Measurements from ENCODE around the gene SFXN1.

DNA sequence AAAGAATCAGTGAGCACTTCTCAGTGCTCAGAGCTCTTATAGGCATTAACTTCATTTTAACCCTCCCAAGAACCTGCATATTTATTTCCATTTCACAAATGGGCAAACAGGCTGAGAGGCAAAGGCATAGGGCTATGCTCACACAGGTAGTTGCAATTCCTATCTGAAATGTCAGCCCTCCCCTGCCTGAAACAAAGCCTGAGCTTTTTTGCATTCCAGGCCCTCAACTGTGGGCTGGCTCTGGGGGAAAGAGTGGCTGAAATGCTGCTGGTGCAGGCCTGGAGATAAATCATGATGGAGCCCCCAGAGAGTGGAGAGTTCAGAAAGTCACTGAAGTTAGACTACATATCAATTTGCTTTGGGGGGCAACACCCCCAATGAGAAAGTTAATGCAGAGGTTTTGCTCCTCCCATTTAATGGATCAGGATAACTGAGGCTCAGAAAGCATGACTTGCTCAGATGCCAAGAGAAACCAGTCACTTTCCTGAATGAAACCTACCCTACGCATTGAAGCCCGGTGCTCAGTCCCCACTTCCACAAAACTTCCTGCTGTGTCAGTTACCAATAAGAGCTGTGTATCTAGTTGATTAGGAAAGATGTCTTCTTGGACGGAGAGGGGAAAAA lies 40.0 kb upstream of the SFXN1 start:
- TF ChIP-seq, protein P1, sequence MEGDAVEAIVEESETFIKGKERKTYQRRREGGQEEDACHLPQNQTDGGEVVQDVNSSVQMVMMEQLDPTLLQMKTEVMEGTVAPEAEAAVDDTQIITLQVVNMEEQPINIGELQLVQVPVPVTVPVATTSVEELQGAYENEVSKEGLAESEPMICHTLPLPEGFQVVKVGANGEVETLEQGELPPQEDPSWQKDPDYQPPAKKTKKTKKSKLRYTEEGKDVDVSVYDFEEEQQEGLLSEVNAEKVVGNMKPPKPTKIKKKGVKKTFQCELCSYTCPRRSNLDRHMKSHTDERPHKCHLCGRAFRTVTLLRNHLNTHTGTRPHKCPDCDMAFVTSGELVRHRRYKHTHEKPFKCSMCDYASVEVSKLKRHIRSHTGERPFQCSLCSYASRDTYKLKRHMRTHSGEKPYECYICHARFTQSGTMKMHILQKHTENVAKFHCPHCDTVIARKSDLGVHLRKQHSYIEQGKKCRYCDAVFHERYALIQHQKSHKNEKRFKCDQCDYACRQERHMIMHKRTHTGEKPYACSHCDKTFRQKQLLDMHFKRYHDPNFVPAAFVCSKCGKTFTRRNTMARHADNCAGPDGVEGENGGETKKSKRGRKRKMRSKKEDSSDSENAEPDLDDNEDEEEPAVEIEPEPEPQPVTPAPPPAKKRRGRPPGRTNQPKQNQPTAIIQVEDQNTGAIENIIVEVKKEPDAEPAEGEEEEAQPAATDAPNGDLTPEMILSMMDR (conservative IDR thresholded peaks at IDR 0.05; ENCODE audit: low read length) = no peak
- TF ChIP-seq EZH2phosphoT487 (IDR thresholded peaks at IDR 0.05; ENCODE audit: borderline replicate concordance, low read depth, low read length) = no peak
